Mesothelial cell of epicardium (in vitro differentiated cells): Measurements from ENCODE around the gene CRACR2A. TPM values are rescaled to one million over a fixed set of nuclear protein-coding genes. Genes with fewer than 3 reads are reported as not detected.

Experiments used
- DNase-seq, 2 experiments: peaks; one replicate each; pipeline ENCODE4 v3.0.0; 2021; ENCODE audit warnings: low spot score in 2 of 2; ENCODE audit not compliant: unreplicated experiment in 2 of 2
- H3K27ac Mint-ChIP-seq: 2 replicates; pipeline ENCODE4 v1.8.0; 2021; ENCODE audit warnings: mixed read lengths
- H3K27me3 Mint-ChIP-seq: 2 replicates; pipeline ENCODE4 v1.8.0; 2021; ENCODE audit warnings: low read depth, mixed read lengths
- H3K36me3 Mint-ChIP-seq: 2 replicates; pipeline ENCODE4 v1.8.0; 2021; ENCODE audit warnings: mixed read lengths
- H3K4me1 Mint-ChIP-seq: 2 replicates; pipeline ENCODE4 v1.8.0; 2021; ENCODE audit warnings: mixed read lengths
- H3K4me3 Mint-ChIP-seq: 2 replicates; pipeline ENCODE4 v1.8.0; 2021; ENCODE audit warnings: mild to moderate bottlenecking, moderate library complexity, mixed read lengths
- H3K9me3 Mint-ChIP-seq: 2 replicates; pipeline ENCODE4 v1.8.0; 2021; ENCODE audit warnings: mixed read lengths
- total RNA-seq: library from RNA; stranded (reverse); gene quantifications from 3 replicates; pipeline ENCODE4 v1.2.1, GENCODE V29; 2021
- TF ChIP-seq, protein P1 (sequence below): fragments of 200-600 bp; sonication (generic); IDR thresholded peaks from one replicate; pipeline ENCODE4 v1.5.0; 2021; ENCODE audit warnings: antibody characterized with exemption; ENCODE audit not compliant: unreplicated experiment

Gene CRACR2A
- total RNA-seq, 1 donor from 2014 or later = 1.0 TPM

DNA sequence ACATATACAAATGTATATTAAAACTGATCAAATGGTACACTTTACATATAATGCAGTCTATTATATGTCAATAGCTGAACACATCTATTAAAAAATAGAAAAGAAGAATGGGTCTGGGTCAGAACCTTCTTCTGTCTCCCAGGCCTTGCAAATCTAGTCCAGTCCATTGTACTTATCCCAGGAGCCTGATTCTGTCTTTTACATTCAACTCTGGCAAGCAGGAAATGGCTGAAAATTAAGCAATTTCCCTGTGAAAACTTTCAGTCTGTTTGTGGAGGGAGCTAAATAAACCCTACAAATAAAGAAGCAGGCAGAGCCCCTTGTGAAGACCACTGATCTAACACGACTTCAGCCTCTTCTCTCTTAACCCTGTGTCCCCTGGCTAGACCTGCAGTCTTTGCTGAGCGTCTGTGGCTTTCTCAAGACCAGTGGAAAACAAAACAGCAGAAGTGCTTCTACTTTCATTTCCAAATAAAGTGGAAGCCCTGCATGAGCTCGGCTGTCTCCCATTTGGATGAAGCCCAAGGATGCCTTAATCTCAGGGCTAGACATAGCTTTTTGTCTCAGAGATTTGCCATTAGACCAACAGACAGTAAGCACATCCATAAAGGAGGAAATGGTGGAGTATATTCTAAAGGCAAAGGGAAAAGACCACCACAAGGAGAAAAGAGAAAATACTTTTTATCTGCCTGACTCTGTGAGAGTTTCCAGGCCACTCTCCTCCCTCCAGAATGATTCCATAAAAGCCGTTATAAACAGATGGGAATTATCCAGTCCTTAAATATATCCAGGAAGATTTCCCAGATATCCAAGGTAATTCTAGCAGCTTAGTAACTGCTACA lies 48.2 kb downstream of the CRACR2A start:
- TF ChIP-seq, protein P1, sequence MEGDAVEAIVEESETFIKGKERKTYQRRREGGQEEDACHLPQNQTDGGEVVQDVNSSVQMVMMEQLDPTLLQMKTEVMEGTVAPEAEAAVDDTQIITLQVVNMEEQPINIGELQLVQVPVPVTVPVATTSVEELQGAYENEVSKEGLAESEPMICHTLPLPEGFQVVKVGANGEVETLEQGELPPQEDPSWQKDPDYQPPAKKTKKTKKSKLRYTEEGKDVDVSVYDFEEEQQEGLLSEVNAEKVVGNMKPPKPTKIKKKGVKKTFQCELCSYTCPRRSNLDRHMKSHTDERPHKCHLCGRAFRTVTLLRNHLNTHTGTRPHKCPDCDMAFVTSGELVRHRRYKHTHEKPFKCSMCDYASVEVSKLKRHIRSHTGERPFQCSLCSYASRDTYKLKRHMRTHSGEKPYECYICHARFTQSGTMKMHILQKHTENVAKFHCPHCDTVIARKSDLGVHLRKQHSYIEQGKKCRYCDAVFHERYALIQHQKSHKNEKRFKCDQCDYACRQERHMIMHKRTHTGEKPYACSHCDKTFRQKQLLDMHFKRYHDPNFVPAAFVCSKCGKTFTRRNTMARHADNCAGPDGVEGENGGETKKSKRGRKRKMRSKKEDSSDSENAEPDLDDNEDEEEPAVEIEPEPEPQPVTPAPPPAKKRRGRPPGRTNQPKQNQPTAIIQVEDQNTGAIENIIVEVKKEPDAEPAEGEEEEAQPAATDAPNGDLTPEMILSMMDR = no peak
- no peak for DNase-seq
- H3K9me3 Mint-ChIP-seq = peaks cover 13% of the 10 kb centered on the region
- H3K27ac Mint-ChIP-seq = peak overlapping the region; percentile 52
- no peak overlapping the region for H3K4me3 Mint-ChIP-seq
- peaks cover 21% of the 10 kb centered on the region for H3K27me3 Mint-ChIP-seq
- no peaks in the 10 kb centered on the region for H3K36me3 Mint-ChIP-seq
- peaks cover 5% of the 10 kb centered on the region for H3K4me1 Mint-ChIP-seq

DNA sequence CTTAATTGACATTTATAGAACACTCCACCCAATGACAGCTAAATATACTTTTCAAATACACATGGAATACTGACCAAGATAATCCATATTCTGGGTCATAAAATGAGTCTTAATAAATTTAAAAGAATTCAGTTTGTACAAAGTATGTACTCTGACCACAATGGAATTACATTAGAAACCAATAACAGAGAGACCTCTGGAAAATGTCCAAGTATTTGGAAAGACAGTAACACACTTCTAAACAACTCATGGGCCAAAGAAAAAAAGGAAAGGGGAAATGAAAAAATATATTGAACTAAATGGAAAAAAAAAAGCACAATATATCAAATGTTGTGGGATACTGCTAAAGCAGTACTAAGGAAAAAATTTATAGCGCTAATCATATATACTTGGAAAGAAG lies 52.0 kb downstream of the CRACR2A start:
- DNase-seq = no peak
- Mint-ChIP-seq H3K27me3 (peaks cover 17% of the 10 kb centered on the region), H3K4me1 (peaks cover 10% of the 10 kb centered on the region), H3K4me3 (no peak overlapping the region), H3K27ac (no peak overlapping the region), H3K9me3 (peaks cover 13% of the 10 kb centered on the region), H3K36me3 (no peaks in the 10 kb centered on the region)
- TF ChIP-seq, protein P1 = no peak

DNA sequence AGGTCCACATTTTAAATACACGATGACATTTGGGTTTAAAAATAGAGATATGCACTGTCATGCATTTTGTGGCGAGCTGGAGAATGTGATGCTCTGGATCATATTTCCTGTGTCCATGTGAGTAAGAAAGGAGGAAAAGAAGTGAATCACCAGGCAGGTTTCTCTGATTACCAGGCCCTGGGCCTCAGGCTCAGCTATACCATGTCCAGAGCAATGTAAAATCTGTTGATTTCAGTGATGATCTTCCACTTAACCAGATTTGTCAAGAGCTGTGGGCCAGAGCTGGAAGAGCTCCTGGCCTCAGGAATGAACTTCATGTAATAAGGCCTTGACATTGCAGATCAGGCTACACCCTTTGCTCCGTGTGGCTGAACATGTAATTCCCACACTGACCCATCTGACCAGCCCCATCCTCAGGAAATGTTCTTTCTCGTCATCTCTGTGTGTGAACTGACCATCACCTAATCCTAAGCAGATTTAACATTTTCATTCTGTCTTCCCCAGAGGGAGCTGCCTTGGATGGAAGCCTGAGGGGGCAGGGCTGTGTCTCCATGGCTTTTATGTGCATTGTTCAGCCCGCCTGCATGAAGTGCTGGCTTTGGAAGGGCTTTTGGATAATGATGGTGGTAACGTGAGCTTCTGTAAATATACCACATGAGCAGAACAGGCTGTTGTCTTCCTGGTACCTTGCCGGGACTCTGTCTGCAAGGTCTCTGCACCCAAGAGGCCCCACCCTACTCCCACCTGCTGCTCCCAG lies 54.5 kb downstream of the CRACR2A start:
- TF ChIP-seq, protein P1 = no peak
- Mint-ChIP-seq H3K27me3 (peaks cover 12% of the 10 kb centered on the region), H3K4me1 (peaks cover 8% of the 10 kb centered on the region), H3K4me3 (no peak overlapping the region), H3K27ac (no peak overlapping the region), H3K9me3 (peaks cover 6% of the 10 kb centered on the region), H3K36me3 (no peaks in the 10 kb centered on the region)
- no peak for DNase-seq

DNA sequence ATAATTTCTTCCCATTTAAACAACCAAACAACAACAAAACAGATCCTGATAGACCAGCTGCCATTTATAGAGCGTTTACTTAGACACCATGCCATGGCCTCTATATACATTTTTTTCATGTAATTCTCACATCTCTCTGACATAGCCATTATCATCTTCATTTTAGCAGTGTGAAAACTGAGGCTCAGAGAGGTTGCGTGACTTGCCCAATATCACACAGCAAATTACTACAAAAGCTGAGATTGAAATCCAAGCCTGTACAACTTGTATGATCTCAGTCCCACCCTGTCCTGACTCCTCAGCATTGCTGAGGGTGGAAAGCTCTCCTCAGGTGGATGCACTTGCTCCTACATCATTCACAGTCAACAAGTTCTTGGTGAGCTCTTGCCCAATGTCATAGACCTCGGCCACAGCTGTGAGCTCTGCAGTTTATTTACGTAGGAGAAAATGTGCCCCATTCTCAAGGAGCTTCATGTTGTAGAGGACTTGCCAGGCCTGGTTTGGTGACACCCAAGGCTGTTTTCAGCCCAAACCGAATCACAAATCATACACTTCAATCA lies 55.5 kb downstream of the CRACR2A start:
- H3K9me3 Mint-ChIP-seq = no peaks in the 10 kb centered on the region

DNA sequence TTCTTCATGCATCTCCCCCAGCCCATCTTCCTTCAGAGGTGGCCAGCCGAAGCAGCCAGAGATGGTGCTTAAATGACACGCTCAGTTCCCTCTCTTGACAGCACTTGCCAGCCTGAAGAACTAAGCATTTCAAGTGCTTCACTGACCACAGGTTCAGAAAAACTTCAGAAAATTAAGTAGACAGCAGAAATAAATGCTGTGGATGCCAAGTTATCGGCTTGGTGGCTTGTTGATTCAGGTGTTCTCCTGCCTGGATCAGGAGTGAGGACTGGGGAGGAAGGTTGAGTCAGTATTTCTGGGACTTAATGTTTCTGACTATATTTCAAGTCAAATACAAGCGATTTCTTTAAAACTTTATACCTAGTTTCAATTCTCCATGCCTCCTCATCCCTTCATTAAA lies 58.2 kb downstream of the CRACR2A start:
- H3K27me3 Mint-ChIP-seq = peaks cover 8% of the 10 kb centered on the region

More for the DNA sequence above, 55.5 kb downstream of the CRACR2A start:
- Mint-ChIP-seq H3K27me3 (peaks cover 8% of the 10 kb centered on the region), H3K4me3 (no peak overlapping the region), H3K27ac (no peak overlapping the region), H3K4me1 (peaks cover 8% of the 10 kb centered on the region), H3K36me3 (no peaks in the 10 kb centered on the region)
- no peak for DNase-seq
- TF ChIP-seq, protein P1 = no peak

More for the DNA sequence above, 58.2 kb downstream of the CRACR2A start:
- TF ChIP-seq, protein P1 = no peak
- H3K4me3 Mint-ChIP-seq = no peak overlapping the region
- no peaks in the 10 kb centered on the region for H3K36me3 Mint-ChIP-seq
- H3K27ac Mint-ChIP-seq = no peak overlapping the region
- H3K9me3 Mint-ChIP-seq = peaks cover 22% of the 10 kb centered on the region
- no peak for DNase-seq
- H3K4me1 Mint-ChIP-seq = peaks cover 5% of the 10 kb centered on the region
